Astrocyte (in vitro differentiated cells and primary cell): ENCODE measurements around the gene CHCHD3.

Experiments used
- CTCF ChIP-seq: IDR thresholded peaks from 2 replicates; pipeline ENCODE4 v1.5.1; 2011; ENCODE audit warnings: low read depth, mild to moderate bottlenecking, inconsistent platforms, low read length, moderate library complexity; ENCODE audit not compliant: insufficient read depth
- EZH2 ChIP-seq: IDR thresholded peaks from 2 replicates; pipeline ENCODE4 v1.6.1; 2012; ENCODE audit warnings: mild to moderate bottlenecking, low read length, inconsistent platforms; ENCODE audit not compliant: insufficient read depth

DNA sequence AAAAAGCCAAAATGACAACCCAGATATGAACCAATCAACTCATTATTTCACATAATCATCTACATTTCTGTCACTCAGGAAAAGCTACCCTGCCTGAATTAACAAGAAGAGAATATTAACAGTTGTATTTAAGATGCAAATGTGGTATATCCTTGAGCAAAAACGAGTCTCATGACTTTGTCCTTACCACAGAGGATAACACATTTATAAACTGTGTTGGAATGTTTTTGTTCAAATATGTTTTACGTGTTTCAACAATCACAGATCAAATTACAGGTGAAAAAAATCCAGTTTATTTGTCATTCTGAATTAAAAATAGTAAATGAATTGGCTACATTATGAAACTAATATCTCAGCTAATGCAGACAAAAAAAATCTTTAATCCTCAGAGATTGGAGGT lies 34.6 kb downstream of the CHCHD3 start:
- no peak for TF ChIP-seq CTCF
- TF ChIP-seq EZH2, result no peak
